NCI-H2107 treated with DMSO at 0.1 percent for 48 hours (cell line): ENCODE data around the gene IRX2.

ENCODE experiments used
- DNase-seq: peaks from one replicate; lab custom pipeline; 2025; ENCODE audit not compliant: unreplicated experiment; lab: John Stamatoyannopoulos, UW

Gene IRX2

DNA sequence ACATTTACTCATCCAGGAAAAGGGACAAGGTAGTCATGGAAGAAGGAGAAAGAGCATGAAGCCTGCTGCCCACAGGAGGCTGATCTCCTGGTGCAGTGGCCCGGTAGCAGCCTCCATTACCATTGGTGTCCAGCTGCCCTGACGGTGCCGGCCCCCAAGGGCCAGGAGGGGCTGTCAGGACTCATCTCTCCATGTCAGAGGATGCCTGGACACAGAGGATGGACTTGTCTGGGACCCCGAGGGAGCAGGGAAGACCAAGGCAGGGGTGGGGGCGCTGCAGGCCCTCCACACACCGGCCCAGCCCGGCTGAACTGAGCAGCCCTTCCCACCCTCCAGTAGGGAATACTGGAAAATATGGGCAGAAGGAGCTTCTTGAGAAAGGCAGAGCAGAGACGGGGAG lies 52.2 kb downstream of the IRX2 start:
- DNase-seq = no peak

DNA sequence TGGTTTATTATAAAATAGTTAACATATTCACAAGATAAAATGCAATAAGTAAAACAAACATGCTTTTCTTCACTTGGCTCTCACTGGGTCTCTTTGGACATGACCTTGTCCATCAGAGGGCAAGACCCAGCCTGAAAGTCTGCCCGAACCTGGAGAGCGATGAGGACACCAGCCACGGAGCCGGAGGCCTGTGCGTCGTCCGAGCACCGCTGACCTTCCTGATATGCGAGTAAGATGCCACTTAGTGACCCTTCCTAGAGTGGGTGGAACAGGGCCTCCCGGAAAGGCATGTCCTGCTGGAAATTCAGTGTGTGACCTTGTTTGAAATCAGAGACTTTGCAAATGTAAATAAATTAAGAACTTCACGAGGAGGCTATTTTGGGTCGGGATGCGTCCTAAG lies 52.9 kb downstream of the IRX2 start:
- no peak for DNase-seq

DNA sequence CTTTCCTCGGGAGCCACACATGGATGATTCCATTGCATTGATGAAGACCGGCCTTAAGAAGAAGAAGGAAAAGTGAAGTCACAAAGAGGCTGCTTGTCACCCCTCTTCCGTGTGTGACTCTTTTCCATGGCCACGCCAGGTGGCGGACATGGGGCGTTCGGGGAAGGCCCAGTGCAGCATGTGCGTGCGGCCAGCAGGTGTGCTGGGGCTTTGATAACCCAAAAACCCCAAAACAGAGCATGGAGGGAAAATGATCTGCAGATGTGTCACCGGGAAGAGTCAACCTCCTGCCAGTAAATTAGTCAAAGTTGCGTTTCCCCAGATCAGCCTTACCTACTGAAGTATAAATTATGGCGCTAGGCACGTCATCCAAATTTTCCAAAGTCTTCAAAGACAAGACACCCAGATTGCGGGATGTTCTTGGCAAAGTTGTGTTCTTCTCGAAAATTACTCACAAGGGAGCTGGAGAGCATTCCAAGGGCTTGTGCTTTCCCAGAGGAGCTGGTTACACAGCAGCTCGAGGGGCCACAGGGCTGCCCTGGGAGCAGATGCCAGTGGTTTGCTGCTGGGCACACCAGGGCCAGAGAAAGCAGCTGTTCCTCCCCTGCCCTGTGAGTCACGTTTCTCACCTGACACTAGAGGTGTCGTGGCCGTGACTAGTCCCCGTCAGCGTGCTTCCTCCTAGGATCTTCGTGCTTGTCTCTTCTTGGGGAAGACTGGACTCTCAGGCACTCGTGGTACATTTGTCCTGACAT lies 53.9 kb downstream of the IRX2 start:
- no peak for DNase-seq

DNA sequence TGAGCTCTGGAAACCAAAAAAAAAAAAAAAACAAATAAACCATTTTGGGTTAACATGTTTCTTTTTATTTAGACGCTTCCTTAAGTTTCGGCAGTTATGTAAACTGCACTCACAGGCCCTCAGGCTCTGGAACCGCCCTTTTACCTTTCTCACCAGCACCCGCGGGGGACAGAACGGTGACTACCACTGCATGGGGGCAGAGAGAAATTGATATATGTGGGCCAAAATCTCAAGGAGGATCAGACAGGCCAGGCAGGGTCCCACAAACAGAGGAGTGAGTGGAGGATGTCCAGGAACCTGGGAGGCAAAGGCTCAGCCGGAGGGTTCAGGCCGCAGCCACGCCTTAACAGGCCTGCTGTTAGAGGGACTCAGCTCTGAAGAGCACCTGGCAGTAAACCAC lies 54.4 kb downstream of the IRX2 start:
- DNase-seq = no peak
